Stimulated activated naive CD8-positive, alpha-beta T cell treated with anti-CD3 and anti-CD28 coated beads, Interleukin-15, amount 100 ng/mL, for 72 hours (primary cell): Measurements from ENCODE around the gene DNAH1.

ENCODE experiments used
- ATAC-seq: fragments of 150-1000 bp; cut with Tn5 transposase; 2 replicates; pipeline ENCODE4 v1.10.0; 2021; ENCODE audit warnings: mild to moderate bottlenecking, moderate library complexity
- DNase-seq, 2 donors: peaks; one replicate each; pipeline ENCODE4 v3.0.0; 2021 to 2022
- H3K27ac Mint-ChIP-seq, 2 donors: one replicate each; pipeline ENCODE4 v1.8.0; 2022; ENCODE audit warnings: mild to moderate bottlenecking in 2 of 2, mixed read lengths in 2 of 2, moderate library complexity in 2 of 2
- H3K27me3 Mint-ChIP-seq: one replicate; pipeline ENCODE4 v1.8.0; 2022; ENCODE audit warnings: mixed read lengths
- H3K4me1 Mint-ChIP-seq: one replicate; pipeline ENCODE4 v1.8.0; 2022; ENCODE audit warnings: mild to moderate bottlenecking, mixed read lengths
- H3K4me3 Mint-ChIP-seq, 2 donors: one replicate each; pipeline ENCODE4 v1.8.0; 2022; ENCODE audit warnings: mild to moderate bottlenecking in 2 of 2, mixed read lengths in 2 of 2, moderate library complexity in 1 of 2
- H3K9me3 Mint-ChIP-seq, 2 donors: one replicate each; pipeline ENCODE4 v1.8.0; 2022; ENCODE audit warnings: mixed read lengths in 2 of 2

DNAH1 gene

DNA sequence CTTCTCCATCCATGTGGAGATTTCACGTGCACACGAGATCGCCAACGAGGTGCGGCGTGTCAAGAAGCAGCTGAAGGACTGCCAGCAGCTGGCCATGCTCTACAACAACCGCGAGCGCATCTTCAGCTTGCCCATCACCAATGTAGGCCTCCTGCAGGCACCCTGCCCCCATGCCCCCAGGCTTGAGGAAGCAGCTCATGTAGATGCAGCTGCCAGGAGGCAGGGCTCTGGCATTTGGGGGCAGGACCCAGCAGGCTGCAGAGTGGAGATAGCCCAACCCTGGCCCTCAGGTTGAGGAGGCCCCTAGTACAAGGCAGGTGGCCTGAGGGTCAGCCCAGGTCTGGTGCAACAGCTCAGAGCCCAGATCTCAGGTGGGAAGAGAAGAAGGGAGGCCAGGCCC, 36.4 kb downstream of the DNAH1 start:
- DNase-seq (no peak), ATAC-seq (no peak)
- peak overlapping the region in 1 of 2 donors; percentile 45 for H3K27ac Mint-ChIP-seq
- peaks cover 2% of the 10 kb centered on the region for H3K4me1 Mint-ChIP-seq
- H3K4me3 Mint-ChIP-seq, result no peak overlapping the region
- no peaks in the 10 kb centered on the region for H3K27me3 Mint-ChIP-seq
- no peaks in the 10 kb centered on the region for H3K9me3 Mint-ChIP-seq

DNA sequence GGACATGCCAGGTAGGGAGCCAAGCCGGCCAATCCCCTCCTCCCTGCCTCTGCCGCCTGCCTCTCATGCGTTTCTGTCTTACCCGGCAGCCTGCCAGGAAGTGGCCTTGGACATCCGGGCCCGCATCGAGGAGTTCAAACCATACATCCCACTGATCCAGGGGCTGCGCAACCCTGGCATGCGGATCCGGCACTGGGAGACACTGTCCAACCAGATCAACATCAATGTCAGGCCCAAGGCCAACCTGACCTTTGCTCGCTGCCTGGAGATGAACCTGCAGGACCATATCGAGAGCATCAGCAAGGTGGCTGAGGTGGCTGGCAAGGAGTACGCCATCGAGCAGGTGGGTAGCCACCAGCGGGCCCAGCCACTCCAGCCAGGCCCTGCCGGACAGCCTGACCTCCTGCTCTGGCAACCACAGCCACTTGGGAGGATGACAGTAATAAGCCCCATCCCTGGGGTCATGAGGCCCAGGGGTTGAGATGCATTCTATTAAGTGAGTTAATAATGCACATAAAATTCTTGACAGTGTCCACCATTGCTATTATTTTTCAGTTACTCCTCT, 37.3 kb downstream of the DNAH1 start:
- Mint-ChIP-seq H3K4me3 (no peak overlapping the region), H3K27me3 (no peaks in the 10 kb centered on the region), H3K9me3 (no peaks in the 10 kb centered on the region), H3K27ac (no peak overlapping the region), H3K4me1 (peaks cover 6% of the 10 kb centered on the region)
- no peak for DNase-seq
- ATAC-seq, result no peak

DNA sequence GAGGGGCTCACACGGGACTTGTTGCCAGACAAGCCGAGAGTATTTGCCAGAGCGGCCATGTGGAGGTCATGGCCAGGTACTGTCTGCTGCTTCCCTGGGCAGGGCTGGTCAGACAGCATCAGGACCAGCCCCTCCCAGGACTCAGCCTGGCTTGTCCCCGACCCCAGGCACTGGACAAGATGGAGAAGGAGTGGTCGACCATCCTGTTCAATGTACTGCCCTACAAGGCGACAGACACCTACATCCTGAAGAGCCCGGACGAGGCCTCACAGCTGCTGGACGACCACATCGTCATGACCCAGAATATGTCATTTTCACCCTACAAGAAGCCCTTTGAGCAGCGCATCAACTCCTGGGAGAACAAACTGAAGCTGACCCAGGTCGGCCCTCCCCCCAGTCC, 38.6 kb downstream of the DNAH1 start:
- ATAC-seq (no peak), DNase-seq (no peak)
- no peak overlapping the region for H3K4me3 Mint-ChIP-seq
- H3K27ac Mint-ChIP-seq, result no peak overlapping the region
- no peaks in the 10 kb centered on the region for H3K27me3 Mint-ChIP-seq
- no peaks in the 10 kb centered on the region for H3K9me3 Mint-ChIP-seq
- peaks cover 6% of the 10 kb centered on the region for H3K4me1 Mint-ChIP-seq

DNA sequence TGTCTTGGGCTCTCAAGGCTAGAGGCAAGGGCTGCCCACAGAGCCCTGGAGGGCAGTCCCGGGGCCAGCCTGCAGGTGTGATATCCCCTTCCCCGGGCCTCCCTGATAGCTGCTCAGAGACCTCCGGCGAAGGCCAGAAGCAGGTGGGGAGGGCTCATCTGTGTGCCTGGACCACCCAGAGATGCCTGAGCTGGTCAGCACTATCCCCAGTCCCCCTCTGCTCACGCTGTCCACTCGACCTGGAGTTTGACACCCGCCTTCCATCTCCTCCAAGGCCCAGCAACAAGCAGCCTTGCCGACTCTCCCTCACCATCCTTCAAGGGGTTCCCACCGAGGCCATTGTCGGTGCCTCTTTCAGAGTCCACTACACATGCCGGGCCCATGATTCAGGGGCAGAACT, 39.4 kb downstream of the DNAH1 start:
- Mint-ChIP-seq H3K9me3 (no peaks in the 10 kb centered on the region), H3K27me3 (no peaks in the 10 kb centered on the region), H3K4me1 (peaks cover 6% of the 10 kb centered on the region), H3K4me3 (no peak overlapping the region), H3K27ac (no peak overlapping the region)
- ATAC-seq (no peak), DNase-seq (no peak)

DNA sequence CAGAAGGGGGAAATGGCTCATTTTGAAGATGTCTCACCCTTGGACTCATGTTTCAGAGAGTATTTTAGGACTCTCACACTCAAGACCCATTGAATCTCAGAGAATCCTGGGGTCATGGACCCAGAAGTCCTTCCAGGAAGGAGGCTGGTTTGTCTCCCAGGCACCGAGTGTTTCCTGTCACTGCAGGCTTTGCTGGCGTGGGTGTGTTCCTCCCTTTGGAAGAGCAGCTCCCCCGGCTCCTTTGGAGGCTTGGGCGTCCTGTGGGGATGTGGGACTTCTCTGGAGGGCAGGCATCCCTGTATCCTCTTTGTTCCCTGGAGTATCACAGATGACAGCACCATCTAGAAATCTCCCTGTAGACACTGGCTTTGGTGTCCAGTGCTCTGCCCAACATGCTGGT, 40.0 kb downstream of the DNAH1 start:
- Mint-ChIP-seq H3K27me3 (no peaks in the 10 kb centered on the region), H3K4me3 (no peak overlapping the region), H3K27ac (no peak overlapping the region), H3K9me3 (no peaks in the 10 kb centered on the region), H3K4me1 (peaks cover 6% of the 10 kb centered on the region)
- ATAC-seq (no peak), DNase-seq (no peak)

DNA sequence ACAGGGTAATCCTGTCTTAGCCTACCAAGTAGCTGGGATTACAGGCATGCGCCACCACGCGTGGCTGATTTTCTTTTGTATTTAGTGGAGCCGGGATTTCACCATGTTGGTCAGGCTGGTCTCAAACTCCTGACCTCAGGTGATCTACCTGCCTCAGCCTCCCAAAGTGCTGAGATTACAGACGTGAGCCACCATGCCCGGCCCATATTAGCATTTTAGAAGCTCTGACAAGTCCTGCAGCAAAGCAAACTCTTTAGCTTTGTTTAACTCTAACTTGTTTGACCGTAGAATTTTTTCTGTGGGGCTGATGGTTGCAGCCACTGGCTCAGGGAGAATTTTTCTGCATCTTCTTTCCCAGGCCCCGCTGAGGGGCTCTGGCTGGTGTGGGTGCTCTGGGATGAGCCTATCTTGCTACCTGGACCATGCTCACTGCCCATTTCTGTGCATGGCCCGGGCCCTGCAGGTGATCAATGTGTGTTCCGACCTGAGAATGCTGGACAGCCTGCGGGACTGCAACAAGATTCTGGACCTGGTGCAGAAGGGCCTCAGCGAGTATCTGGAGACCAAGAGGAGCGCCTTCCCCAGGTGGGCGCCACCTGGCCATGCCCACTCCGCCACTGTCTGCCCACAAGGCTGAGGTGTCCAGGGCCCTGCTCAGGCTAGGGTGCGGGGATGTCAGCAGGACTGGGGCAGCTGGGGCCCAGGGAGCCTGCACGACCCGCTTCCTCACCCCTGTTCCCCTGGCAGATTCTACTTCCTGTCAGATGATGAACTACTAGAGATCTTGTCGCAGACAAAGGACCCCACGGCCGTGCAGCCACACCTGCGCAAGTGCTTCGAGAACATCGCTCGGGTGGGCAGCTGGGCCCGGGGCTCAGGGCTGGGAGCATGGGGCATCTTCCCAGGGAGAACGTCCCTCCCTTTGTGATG, 41.3 kb downstream of the DNAH1 start:
- no peak overlapping the region for H3K27ac Mint-ChIP-seq
- DNase-seq (no peak), ATAC-seq (no peak)

DNA sequence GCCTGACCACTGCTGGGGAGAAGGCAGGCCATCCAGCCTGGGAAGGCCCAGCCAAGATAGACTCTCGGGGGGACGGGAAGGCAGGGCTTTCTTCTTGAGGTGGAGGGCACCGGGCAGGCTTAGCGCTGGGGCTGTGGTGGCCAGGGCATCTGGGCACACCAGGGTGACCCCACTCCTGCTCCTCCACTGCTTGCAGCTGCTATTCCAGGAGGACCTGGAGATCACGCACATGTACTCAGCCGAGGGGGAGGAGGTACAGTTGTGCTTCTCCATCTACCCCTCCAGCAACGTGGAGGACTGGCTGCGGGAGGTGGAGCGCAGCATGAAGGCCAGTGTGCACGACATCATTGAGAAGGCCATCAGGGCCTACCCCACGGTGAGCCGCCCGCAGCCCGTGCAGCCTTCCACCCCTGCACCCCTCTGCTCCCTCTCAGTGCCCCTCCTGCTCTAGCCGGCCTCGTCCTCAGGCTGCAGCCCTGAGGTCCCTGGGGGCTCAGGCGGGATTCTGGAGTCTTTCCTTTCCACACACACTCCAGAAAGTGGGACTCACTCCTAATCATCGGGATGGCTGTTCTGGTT, 42.3 kb downstream of the DNAH1 start:
- Mint-ChIP-seq H3K9me3 (no peaks in the 10 kb centered on the region), H3K4me1 (peaks cover 6% of the 10 kb centered on the region), H3K27ac (no peak overlapping the region), H3K4me3 (no peak overlapping the region), H3K27me3 (no peaks in the 10 kb centered on the region)
- DNase-seq, result no peak
- no peak for ATAC-seq

More for the DNA sequence above, 41.3 kb downstream of the DNAH1 start:
- Mint-ChIP-seq H3K4me1 (peaks cover 6% of the 10 kb centered on the region), H3K4me3 (no peak overlapping the region), H3K9me3 (no peaks in the 10 kb centered on the region), H3K27me3 (no peaks in the 10 kb centered on the region)

DNA sequence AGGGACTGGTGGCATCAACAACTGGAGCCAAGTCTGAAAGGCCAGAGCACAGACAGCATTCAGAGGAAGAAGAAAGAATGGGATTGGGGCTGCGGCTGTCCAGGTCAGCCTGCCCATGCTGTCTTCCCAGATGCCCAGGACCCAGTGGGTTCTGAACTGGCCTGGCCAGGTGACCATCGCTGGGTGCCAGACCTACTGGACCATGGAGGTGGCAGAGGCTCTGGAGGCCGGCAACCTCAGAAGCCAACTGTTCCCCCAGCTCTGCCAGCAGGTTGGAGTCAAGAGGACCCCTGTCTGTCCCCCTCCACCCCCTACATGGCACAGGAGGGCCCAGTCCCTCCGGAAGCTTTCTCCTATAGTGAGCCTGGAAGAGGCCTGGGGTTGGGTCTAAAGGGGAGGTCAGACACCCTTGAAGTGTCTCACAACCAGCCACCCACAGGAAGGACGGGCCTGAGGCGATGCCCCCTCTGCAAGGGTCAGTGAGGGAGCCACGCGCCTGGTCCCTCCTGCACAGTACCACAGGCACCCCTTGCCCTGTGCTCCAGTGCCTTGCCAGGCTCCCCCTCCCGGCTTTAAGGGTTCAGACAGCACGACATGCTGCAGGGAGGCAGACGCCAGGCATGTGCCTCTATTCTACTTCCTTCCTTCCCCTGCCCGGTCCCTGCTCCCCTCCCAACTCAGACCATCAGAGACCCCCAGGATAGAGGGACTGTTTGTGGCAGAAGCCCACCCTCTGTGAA, 43.2 kb downstream of the DNAH1 start:
- H3K27ac Mint-ChIP-seq, result peak overlapping the region in 1 of 2 donors; percentile 71
- no peaks in the 10 kb centered on the region for H3K27me3 Mint-ChIP-seq
- no peaks in the 10 kb centered on the region for H3K9me3 Mint-ChIP-seq
- ATAC-seq (no peak), DNase-seq (no peak)
- H3K4me3 Mint-ChIP-seq, result no peak overlapping the region
- peaks cover 6% of the 10 kb centered on the region for H3K4me1 Mint-ChIP-seq

DNA sequence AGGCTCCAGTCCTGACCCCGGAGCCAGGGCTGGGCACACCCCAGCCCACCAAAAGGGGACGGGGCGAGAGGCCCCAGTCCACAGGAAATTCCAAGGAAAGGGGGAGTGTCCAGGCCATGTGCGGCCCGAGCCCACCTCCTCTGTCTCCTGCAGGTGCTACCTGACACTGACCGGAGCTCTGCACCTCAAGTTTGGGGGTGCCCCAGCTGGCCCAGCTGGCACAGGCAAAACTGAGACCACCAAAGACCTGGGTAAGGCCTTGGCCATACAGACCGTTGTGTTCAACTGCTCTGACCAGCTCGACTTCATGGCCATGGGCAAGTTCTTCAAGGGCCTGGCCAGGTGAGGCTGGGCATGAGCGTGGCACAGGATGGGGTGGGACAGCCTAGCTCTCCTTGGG, 44.9 kb downstream of the DNAH1 start:
- no peak overlapping the region for H3K4me3 Mint-ChIP-seq
- no peak overlapping the region for H3K27ac Mint-ChIP-seq
- no peaks in the 10 kb centered on the region for H3K9me3 Mint-ChIP-seq

DNA sequence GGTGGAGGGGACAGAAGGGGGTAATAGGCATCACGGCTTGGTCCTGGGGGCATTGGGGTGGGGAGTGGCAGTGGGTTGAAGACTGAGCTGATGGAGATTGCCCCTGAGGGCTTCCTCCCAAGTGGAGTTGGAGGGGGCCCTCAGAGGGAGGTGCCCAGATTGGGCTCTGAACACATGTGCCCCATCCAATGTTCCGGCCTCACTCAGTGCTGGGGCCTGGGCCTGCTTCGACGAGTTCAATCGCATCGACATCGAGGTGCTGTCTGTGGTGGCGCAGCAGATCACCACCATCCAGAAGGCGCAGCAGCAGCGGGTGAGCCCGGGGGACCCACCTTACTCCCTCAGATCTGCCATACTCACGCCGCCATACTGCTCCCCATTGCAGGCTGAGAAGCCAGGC, 45.3 kb downstream of the DNAH1 start:
- no peak for ATAC-seq
- Mint-ChIP-seq H3K4me1 (peaks cover 6% of the 10 kb centered on the region), H3K27ac (no peak overlapping the region), H3K27me3 (no peaks in the 10 kb centered on the region), H3K9me3 (no peaks in the 10 kb centered on the region), H3K4me3 (no peak overlapping the region)
- no peak for DNase-seq

More for the DNA sequence above, 44.9 kb downstream of the DNAH1 start:
- ATAC-seq, result no peak
- H3K4me1 Mint-ChIP-seq, result peaks cover 6% of the 10 kb centered on the region
- no peaks in the 10 kb centered on the region for H3K27me3 Mint-ChIP-seq
- DNase-seq, result no peak

DNA sequence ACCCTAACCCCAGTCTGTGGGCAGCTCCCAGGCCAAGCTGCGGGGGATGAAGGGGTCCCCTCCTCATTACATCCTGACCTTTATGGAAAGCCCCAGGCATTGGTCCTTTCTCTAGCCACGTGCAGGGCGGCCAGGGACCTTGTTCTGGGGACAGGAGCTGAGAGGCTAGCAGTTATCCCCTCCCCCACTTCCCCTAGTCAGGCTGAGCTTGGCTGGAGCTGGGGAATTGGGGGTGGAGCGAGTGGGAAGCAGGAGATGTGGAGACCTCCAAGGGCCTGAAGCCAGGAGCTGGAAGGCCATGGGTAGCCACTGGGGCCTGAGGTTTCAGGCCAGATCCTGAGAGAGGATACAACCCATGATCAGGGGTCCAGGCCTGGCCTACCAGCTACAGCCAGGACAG, 45.8 kb downstream of the DNAH1 start:
- H3K4me3 Mint-ChIP-seq, result no peak overlapping the region
- H3K4me1 Mint-ChIP-seq, result peaks cover 6% of the 10 kb centered on the region
- ATAC-seq, result no peak
- peak overlapping the region in 1 of 2 donors; percentile 38 for H3K27ac Mint-ChIP-seq
- H3K9me3 Mint-ChIP-seq, result no peaks in the 10 kb centered on the region
- DNase-seq, result no peak
- no peaks in the 10 kb centered on the region for H3K27me3 Mint-ChIP-seq

DNA sequence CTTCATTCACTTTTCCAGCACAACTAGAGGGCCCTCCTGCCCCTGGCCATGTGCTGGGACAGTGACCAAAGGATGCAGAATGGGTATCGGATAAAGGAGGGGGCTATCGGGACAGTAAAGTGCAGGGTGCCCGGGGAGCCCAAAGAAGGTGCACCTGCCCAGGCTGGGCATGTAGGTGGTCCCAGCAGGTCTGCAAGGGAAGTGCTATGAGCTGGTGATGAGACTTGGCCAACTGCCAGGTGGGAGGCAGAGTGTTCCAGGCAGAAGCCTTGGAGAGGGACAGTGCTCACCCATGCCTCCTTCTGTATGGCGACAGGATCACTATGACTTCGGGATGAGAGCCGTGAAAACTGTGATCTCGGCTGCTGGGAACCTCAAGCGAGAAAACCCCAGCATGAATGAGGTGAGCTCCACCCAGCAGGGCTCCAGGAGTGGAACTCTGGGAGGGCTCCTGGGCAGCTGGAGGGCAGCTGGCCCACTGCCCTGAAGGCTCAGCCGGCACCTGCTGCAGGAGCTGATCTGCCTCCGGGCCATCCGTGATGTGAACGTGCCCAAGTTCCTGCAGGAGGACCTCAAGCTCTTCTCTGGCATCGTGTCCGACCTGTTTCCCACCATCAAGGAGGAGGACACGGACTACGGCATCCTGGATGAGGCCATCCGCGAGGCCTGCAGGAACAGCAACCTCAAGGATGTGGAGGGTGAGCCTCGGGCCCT, 48.4 kb downstream of the DNAH1 start:
- no peaks in the 10 kb centered on the region for H3K27me3 Mint-ChIP-seq
- H3K4me3 Mint-ChIP-seq, result no peak overlapping the region
- no peak for ATAC-seq
- H3K9me3 Mint-ChIP-seq, result no peaks in the 10 kb centered on the region
- no peak overlapping the region for H3K27ac Mint-ChIP-seq
- no peaks in the 10 kb centered on the region for H3K4me1 Mint-ChIP-seq
- DNase-seq, result no peak

DNA sequence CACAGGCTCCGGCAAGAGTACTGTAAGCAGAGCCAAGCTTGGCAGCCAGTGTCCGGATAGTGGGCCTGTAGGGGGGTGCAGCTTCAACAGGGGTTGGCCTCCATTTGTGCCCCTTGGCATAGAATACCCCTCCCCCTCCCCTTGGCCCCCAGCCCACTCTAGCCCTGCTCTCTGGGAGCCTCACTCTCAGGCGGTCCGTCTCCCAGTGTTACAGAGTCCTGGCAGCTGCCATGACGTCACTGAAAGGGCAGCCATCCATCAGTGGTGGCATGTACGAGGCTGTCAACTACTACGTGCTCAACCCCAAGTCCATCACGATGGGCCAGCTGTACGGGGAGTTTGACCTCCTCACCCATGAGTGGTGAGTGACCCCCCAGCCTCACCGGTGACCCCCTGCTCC, 50.4 kb downstream of the DNAH1 start:
- no peaks in the 10 kb centered on the region for H3K4me1 Mint-ChIP-seq
- ATAC-seq (no peak), DNase-seq (no peak)
- H3K4me3 Mint-ChIP-seq, result no peak overlapping the region
- H3K27ac Mint-ChIP-seq, result no peak overlapping the region
- no peaks in the 10 kb centered on the region for H3K9me3 Mint-ChIP-seq
- no peaks in the 10 kb centered on the region for H3K27me3 Mint-ChIP-seq

DNA sequence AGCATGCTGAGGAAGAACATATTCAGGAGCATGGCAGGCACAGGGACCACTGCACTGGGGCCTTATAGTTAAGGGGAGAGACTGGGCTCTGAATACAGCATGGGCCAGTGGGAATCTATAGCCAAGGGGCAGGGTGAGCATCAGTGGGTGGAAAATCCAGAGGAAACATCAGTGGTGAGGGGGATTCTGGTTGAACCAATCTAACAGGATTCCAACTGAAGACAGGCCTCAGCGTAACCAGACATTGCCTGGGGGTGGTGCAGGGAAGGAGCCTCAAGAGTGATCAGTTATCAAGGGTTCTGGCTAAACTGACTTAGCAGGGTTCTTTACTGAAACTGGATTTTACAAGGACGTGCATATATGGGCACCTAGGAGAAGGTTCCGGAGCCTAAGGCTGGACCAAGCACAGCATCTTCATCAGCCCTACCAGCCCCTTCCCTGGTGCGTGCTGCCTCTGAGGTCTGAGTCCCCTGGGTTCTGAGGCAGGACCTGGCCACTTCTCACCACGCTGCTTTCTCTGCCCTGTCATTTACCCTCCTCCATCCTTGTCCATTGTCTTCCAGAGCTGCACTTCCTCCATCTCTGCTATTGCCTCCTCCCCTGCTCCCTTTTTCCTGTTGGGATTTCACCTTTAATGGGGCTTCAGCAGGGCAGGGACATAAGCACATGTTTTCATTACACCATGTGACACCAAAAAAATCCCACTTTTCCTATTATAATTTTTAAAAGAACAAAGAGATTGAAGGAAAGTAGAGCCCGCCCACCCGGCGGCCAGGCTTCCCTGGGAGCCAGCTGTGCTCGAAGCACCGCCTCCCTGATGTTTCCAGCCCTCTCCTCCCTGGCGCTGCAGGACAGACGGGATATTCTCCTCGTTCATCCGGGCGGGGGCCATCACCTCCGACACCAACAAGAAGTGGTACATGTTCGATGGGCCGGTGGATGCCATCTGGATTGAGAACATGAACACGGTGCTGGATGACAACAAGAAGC, 52.1 kb downstream of the DNAH1 start:
- Mint-ChIP-seq H3K27ac (peak overlapping the region in 1 of 2 donors; percentile 71), H3K9me3 (no peaks in the 10 kb centered on the region), H3K27me3 (no peaks in the 10 kb centered on the region), H3K4me1 (peaks cover 14% of the 10 kb centered on the region), H3K4me3 (no peak overlapping the region)
- DNase-seq, result no peak
- no peak for ATAC-seq
